ENCODE data around the gene SYNDIG1.

SYNDIG1 gene

DNA sequence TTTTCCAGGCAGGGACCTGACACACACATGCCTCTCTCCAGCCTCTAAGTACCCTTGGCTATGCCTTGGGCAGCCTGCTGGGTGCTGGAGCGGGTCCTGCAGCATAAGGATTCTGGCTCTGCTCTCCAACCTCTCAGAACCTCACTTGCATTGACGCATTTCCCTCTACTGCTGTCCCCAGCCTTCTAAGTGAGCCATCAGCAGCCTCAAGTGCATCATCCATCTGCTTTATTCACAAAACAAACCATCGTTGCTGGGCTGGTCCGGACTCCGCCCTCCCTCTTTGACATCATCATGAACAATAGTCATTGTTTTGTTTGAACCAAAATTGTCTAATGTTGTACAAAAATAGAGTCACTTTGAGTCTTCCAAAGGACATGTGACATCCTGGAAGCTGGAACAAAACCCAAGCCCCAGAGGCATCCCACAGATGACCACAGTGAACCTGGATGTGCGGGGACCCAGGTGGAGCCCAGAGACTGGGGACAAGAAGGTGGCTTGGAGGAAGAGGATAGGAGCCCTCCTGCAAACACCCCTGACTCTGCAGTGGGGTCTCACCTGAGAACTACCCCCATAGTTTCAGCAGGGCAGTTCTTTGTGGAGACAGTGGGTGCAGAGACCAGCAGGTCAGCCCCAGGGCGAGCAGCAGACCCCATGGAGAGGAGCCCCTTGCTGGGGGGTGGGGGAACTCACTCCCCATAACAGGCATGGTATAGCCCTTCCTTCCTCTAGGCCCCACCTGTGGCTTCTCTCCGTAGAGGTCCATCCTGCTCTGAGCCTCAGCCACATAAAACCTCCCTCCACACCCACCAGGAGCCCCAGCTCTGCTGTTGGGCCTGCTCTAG, 230.1 kb downstream of the SYNDIG1 start:
- no peak for DNase-seq

DNA sequence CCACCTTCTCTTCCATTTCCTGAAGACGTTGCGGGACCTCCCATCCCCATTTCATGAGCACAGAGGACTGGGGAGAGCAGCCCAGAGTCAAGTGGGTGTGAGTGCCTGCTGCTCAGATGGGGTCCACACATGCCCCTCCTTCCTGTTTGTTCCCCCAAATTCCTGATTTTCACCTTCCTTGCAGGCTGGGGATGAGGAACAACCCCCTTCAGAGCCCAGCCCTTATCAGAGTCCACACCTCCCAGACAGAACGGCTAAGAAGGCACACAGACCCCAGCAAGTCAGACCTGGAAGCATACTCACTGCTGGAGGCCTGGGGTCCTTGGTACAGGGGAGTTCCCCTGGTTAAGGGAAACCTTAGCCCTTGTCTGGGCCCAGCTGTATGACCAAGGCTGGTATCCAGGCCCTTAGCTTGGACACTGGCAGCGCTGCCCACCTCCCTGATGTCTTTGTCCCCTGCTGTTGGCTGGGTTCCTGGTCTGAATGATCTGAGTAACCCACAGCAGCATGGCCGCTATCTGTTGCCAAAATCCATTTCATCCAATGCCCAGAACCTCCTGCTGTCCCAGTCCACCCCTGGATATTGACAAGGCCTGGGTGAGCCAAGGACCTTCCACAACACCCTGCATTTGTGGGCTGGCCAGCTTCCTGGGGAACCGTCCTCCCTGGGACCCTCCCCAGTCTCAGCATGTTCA, 230.9 kb downstream of the SYNDIG1 start:
- no peak for DNase-seq

DNA sequence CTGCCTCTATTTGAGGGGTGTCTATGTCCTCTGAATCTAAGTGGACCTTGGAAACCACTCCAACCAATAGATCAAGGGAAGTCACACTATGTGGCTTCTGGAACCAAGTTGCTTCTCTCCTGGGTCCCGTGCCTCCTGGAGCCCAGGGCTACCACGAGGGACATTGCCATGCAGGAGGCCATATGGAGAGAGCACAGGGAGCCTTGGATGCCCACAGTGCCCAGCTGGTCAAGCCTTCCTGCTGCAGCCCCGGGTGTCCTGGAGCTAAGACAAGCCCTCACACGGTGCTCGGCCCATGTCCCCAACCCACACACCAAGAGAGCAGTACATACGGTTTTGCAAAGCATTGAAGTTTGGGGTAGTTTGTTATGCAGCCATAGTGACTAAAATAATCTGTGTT, 231.6 kb downstream of the SYNDIG1 start:
- no peak for DNase-seq

DNA sequence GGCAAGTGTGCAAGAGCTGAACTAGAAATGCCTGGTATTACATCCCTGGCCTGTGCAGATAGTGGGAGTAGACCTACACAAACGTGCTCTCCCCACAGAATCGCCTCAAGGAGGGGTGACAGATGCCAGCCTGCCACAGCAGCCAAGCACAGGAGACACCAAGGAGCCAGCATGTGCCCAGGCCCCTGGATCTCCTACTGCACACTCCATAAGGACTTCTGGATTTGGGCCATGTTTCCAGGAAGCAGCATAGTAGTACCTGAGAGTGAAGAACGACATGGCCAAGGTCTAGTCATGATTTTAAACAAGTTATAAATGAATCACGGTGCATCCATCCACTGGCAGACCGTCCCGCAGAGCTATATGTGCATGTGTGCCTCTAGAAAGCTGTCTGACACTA, 232.2 kb downstream of the SYNDIG1 start:
- DNase-seq: no peak

DNA sequence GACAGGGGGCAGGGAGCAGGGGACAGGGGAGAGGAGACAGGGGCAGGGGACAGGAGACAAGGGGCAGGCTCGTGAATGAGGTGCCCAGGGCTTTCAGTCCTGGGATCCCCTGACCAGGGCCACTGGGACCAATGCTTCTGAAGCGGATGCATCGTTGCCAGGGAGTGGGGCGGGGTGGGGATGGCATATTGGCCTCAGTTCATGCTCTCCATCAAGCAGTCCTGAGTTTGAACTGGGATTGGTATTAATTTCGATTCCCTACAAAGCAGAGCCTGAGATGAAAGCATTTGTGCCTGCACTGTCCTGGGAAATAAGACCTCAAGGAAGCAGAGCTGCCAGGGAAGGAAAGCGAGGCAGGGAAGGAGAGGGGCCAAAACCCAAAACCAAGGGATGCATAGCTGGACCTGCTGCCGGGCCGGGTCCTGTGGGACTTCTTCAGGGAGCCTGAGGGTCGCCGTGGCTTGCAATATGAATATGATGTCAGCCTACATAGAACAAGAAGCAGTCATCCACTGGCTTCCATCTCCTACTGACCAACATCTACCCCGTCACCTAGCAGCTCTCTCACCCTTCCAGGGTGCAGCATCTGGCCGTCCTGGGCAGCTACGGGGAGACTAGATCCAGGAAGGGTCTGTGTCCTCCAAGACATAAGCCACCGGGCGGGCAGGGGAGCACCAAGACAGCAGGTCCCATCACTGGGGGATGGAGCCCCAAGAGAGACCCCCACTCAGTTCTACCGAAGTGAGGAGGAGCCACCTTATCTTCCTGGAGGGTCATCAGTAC, 233.3 kb downstream of the SYNDIG1 start:
- no peak for DNase-seq

DNA sequence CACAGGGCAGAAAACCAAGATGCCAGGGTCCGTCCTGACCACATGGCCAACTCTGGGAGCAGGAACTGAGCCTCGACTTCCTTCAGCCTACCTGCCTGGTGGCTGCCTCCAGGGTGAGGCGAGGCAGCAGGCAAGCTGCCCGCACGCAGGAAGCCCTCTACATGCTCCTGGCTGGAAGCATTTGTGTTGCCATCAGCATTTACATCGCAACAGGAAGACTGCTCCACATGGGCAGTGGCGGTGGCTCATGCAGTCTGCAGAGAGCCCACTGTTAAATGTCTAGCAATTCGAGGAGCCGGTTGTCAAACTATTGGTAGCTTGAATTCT, 233.8 kb downstream of the SYNDIG1 start:
- DNase-seq: no peak

DNA sequence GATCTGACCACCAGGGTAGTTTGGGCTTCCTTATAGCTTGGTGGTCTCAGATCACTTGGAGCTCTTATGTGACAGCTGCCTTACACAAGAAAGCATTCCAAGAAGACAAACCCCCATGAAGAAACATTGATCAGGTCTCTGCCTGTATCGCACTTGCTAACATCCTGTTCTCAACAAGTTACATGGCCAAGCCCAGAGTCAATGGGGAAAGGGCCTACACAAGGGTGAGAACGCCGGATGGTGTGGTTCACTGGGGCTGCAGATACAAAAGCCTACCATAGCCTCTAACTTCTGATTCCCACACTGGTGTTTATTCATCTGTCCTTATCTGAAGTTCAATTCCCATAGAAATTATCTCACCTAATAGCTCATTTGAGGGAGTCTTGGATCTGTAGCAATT, 235.5 kb downstream of the SYNDIG1 start:
- no peak for DNase-seq

DNA sequence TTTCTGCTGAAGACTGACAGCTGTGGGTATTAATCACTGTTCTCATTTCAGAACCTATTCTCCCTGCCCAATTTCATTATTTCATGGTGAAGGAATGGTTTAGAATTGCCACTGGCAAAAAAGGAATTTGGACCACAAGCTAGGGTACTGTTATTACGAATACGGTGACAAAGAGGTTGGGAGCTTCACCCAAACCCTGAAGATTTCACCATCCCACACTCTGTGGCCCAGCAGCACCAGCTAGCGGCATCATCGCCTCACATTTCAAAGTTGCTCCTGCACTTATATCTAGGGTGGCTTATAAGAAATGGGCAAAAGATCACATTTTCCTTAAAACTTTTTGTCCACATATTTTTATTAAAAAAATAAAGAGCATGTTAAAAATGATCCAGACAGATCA, 236.1 kb downstream of the SYNDIG1 start:
- DNase-seq: no peak

DNA sequence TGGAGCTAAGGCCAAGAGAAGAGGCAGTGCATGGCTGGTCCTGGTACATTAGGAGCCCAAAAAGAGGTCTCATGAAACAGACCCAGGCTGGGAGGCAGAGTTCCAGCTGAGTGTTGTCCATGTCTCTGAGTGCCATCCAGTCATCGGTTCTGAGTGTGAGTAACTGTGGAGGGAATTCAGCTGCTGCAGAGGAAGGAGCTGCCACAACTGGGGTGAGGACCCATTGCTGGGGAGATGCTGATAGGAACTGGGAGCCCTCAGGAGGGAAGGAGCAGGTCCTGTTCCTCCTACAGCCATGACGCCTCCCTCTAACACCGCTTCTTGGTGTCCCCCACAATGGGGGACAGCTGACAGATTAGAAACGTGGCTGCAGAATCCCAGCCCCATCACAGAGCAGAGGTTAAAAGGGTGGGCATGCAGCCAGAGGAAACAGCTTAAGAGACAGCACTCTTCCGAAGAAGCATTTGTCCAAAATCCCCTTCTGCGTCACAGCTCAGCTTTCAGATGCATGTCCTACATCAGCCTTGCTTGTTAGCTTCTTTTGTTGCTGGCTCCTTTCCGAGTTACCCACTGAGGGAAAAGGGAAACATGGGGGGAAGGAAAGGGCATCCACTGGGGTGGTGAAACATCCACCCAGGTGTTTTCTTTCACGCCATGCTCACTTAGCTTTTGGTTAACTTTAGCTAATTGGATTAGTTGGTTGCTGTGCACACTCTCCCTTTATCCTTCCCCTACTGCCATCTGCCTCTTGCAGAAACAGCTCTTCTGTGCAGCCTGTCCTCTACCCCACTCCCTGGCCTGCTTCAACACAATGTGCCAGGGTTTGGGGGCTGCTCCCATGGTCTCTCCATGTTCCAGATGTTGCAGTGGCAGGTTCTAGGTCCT, 239.2 kb downstream of the SYNDIG1 start:
- DNase-seq: no peak

All from CD4-positive, alpha-beta T cell treated with Interleukin-21 for 1 hour (primary cell).